Measurements from ENCODE around the gene SPAM1.
"Not testable (repeated sequence)": the region's sequence is repeated elsewhere in the genome, so short reads cannot be mapped to it uniquely, and the experiment has no call there.

SPAM1 gene

DNA sequence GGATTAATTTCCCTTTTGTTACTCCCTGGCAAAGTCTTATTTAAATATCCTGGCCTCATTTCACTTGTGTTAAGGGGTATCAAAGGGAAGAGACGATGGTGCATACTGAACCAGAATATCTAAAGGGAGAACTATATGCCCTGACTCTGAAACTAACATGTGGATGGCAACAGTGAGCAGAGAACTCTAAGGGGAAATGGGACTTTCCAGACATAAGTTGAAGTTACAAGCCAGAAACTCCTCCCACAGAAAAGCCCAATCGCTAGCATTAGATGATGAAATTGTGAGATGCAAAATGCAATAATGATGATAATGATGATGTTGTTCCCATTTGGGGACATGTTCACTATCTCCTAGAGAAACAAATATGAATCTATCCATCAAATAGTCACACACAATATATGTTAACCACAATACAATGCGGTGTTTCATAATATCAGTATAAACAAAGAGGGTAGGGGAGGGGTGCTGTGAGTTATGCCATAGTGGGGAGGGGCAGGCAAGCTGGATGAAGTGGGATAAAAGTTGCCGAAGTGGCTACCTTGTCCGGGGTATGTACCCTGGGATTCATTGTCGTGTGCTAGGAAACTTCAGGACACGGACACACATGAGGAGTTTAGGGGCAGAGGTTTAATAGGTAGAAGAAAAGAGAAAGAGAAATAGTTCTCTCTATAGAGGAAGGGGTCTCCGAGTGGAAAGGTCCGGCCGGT is 70.7 kb downstream of the SPAM1 start:
- H3K27me3 ChIP-seq (replicated peaks): no peaks in the 10 kb centered on the region
- H3K36me3 ChIP-seq (replicated peaks): no peaks in the 10 kb centered on the region
- DNase-seq: no peak
- H3K4me3 ChIP-seq (ENCODE audit: low read depth, low read length): no peak overlapping the region
- H3K27ac ChIP-seq: no peak overlapping the region
- TF ChIP-seq, protein P1, sequence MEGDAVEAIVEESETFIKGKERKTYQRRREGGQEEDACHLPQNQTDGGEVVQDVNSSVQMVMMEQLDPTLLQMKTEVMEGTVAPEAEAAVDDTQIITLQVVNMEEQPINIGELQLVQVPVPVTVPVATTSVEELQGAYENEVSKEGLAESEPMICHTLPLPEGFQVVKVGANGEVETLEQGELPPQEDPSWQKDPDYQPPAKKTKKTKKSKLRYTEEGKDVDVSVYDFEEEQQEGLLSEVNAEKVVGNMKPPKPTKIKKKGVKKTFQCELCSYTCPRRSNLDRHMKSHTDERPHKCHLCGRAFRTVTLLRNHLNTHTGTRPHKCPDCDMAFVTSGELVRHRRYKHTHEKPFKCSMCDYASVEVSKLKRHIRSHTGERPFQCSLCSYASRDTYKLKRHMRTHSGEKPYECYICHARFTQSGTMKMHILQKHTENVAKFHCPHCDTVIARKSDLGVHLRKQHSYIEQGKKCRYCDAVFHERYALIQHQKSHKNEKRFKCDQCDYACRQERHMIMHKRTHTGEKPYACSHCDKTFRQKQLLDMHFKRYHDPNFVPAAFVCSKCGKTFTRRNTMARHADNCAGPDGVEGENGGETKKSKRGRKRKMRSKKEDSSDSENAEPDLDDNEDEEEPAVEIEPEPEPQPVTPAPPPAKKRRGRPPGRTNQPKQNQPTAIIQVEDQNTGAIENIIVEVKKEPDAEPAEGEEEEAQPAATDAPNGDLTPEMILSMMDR (IDR thresholded peaks at IDR 0.05; ENCODE audit: low read depth, low read length, missing control alignments): no peak
- in situ Hi-C loops (cut with HindIII; ENCODE audit: low pct_ligation_motif_present, low sequenced_read_pairs): no loop called here

GRCh38 chr7:123996327-123996625 is 71.2 kb downstream of the SPAM1 start:
- no peaks in the 10 kb centered on the region for H3K36me3 ChIP-seq (replicated peaks)
- in situ Hi-C loops (cut with HindIII; ENCODE audit: low pct_ligation_motif_present, low sequenced_read_pairs): no loop called here
- DNase-seq: no peak
- TF ChIP-seq, protein P1 (IDR thresholded peaks at IDR 0.05; ENCODE audit: low read depth, low read length, missing control alignments): no peak
- no peaks in the 10 kb centered on the region for H3K27me3 ChIP-seq (replicated peaks)
- H3K27ac ChIP-seq: no peak overlapping the region
- H3K4me3 ChIP-seq (ENCODE audit: low read depth, low read length): no peak overlapping the region

- H3K4me3 ChIP-seq (ENCODE audit: low read depth, low read length): no peak overlapping the region
- no peaks in the 10 kb centered on the region for H3K27me3 ChIP-seq (replicated peaks)
- no peak overlapping the region for H3K27ac ChIP-seq
- DNase-seq: no peak
- in situ Hi-C loops (cut with HindIII; ENCODE audit: low pct_ligation_motif_present, low sequenced_read_pairs): no loop called here
- H3K36me3 ChIP-seq (replicated peaks): no peaks in the 10 kb centered on the region
- TF ChIP-seq, protein P1 (IDR thresholded peaks at IDR 0.05; ENCODE audit: low read depth, low read length, missing control alignments): no peak
These were observed 73.9 kb downstream of the SPAM1 start for GRCh38 chr7:123998921-123999320.

- TF ChIP-seq, protein P1 (IDR thresholded peaks at IDR 0.05; ENCODE audit: low read depth, low read length, missing control alignments): no peak
- in situ Hi-C loops (cut with HindIII; ENCODE audit: low pct_ligation_motif_present, low sequenced_read_pairs): no loop called here
- H3K36me3 ChIP-seq (replicated peaks): no peaks in the 10 kb centered on the region
These were observed 74.7 kb downstream of the SPAM1 start for GRCh38 chr7:123999703-124000102.

GRCh38 chr7:124008296-124008695 is 83.3 kb downstream of the SPAM1 start:
- H3K27me3 ChIP-seq (replicated peaks); H3K27ac ChIP-seq; H3K4me3 ChIP-seq (ENCODE audit: low read depth, low read length); H3K36me3 ChIP-seq (replicated peaks); in situ Hi-C loops (cut with HindIII; ENCODE audit: low pct_ligation_motif_present, low sequenced_read_pairs); DNase-seq: not testable (repeated sequence)

More at GRCh38 chr7:123999703-124000102, 74.7 kb downstream of the SPAM1 start:
- no peak for DNase-seq
- Histone ChIP-seq H3K4me3 (ENCODE audit: low read depth, low read length) (no peak overlapping the region), H3K27ac (no peak overlapping the region), H3K27me3 (replicated peaks) (no peaks in the 10 kb centered on the region)

GRCh38 chr7:124009321-124009720 is 84.3 kb downstream of the SPAM1 start:
- Histone ChIP-seq H3K27me3 (replicated peaks) (no peaks in the 10 kb centered on the region), H3K4me3 (ENCODE audit: low read depth, low read length) (no peak overlapping the region), H3K36me3 (replicated peaks) (no peaks in the 10 kb centered on the region), H3K27ac (no peak overlapping the region)
- TF ChIP-seq, protein P1 (IDR thresholded peaks at IDR 0.05; ENCODE audit: low read depth, low read length, missing control alignments): no peak
- in situ Hi-C loops (cut with HindIII; ENCODE audit: low pct_ligation_motif_present, low sequenced_read_pairs): no loop called here
- DNase-seq: no peak

All from brain microvascular endothelial cell (primary cell).